ENCODE measurements around the gene ZW10. TPM values are rescaled to one million over a fixed set of nuclear protein-coding genes. Genes with fewer than 3 reads are reported as not detected.

ZW10 gene
- polyA plus RNA-seq, 1 experiment, result 14.9 TPM

GRCh38 chr11:113689768-113690618, 83.5 kb downstream of the ZW10 start:
- Histone ChIP-seq H3K27me3 (ENCODE audit: control insufficient read depth, insufficient read depth, low read length) (no peaks in the 10 kb centered on the region), H3K27ac (ENCODE audit: low read depth, low read length) (no peak overlapping the region), H3K9me3 (ENCODE audit: control insufficient read depth, insufficient read depth, low read length) (no peaks in the 10 kb centered on the region; the same call in 1 of the 2 replicates), H3K4me3 (ENCODE audit: low read depth, low read length) (no peak overlapping the region)
- ChIA-PET CTCF (interaction anchor here (1.1 kb wide), 1 partner anchor 158 kb away, joined by 3 read pairs; no protein-coding TSS in a partner anchor), POLR2A (no interaction called here)
- no peak for TF ChIP-seq CTCF (IDR thresholded peaks at IDR 0.05; ENCODE audit: low read depth, low read length)
- DNase-seq (ENCODE audit: low read depth, low spot score), result no peak

- CTCF ChIA-PET, result no interaction called here
- no peak overlapping the region for H3K4me3 ChIP-seq (ENCODE audit: low read depth, low read length)
- no peaks in the 10 kb centered on the region; the same call in 1 of the 2 replicates for H3K9me3 ChIP-seq (ENCODE audit: control insufficient read depth, insufficient read depth, low read length)
- H3K27me3 ChIP-seq (ENCODE audit: control insufficient read depth, insufficient read depth, low read length), result peaks cover 3% of the 10 kb centered on the region
- DNase-seq (ENCODE audit: low read depth, low spot score), result no peak
- no peak for TF ChIP-seq CTCF (IDR thresholded peaks at IDR 0.05; ENCODE audit: low read depth, low read length)
- no peak overlapping the region for H3K27ac ChIP-seq (ENCODE audit: low read depth, low read length)
- POLR2A ChIA-PET, result interaction anchor here (0.8 kb wide), 1 partner anchor 198 kb away, joined by 5 read pairs; no protein-coding TSS in a partner anchor
Observed at GRCh38 chr11:113685654-113686359, 87.7 kb downstream of the ZW10 start.

GRCh38 chr11:113684496-113684895, 89.0 kb downstream of the ZW10 start:
- POLR2A ChIA-PET, result no interaction called here
- CTCF ChIA-PET, result no interaction called here

GRCh38 chr11:113683481-113684046, 89.9 kb downstream of the ZW10 start:
- Histone ChIP-seq H3K9me3 (ENCODE audit: control insufficient read depth, insufficient read depth, low read length) (no peaks in the 10 kb centered on the region), H3K27ac (ENCODE audit: low read depth, low read length) (no peak overlapping the region), H3K4me3 (ENCODE audit: low read depth, low read length) (no peak overlapping the region), H3K27me3 (ENCODE audit: control insufficient read depth, insufficient read depth, low read length) (peaks cover 5% of the 10 kb centered on the region)
- TF ChIP-seq CTCF (IDR thresholded peaks at IDR 0.05; ENCODE audit: low read depth, low read length), result no peak
- POLR2A ChIA-PET, result no interaction called here
- DNase-seq (ENCODE audit: low read depth, low spot score), result no peak
- CTCF ChIA-PET, result no interaction called here

More at GRCh38 chr11:113684496-113684895, 89.0 kb downstream of the ZW10 start:
- Histone ChIP-seq H3K27ac (ENCODE audit: low read depth, low read length) (no peak overlapping the region), H3K4me3 (ENCODE audit: low read depth, low read length) (no peak overlapping the region), H3K9me3 (ENCODE audit: control insufficient read depth, insufficient read depth, low read length) (no peaks in the 10 kb centered on the region), H3K27me3 (ENCODE audit: control insufficient read depth, insufficient read depth, low read length) (peaks cover 3% of the 10 kb centered on the region)
- TF ChIP-seq CTCF (IDR thresholded peaks at IDR 0.05; ENCODE audit: low read depth, low read length), result no peak
- no peak for DNase-seq (ENCODE audit: low read depth, low spot score)

Small RNA genes lying within 50 kb of the gene (small RNA-seq; reads per million reads assigned to genes)
- gene LRRC37A13P (ENCODE audit: insufficient read length, low read depth) (not detected), gene RPS29P19 (ENCODE audit: insufficient read length, low read depth) (not detected)

Other genes starting within 250 kb of the ZW10 start
- gene TMPRSS5, start 67.4 kb downstream of the ZW10 start, polyA plus RNA-seq (2011; rRNA removed), result 0.04 TPM in 1 of 2 replicates, not detected in the other
- not detected in 2 replicates for gene CLDN25, start 6.1 kb upstream of the ZW10 start, polyA plus RNA-seq (2011; rRNA removed)
- 35.6 and 38.7 TPM in 2 replicates for gene USP28, start 101.9 kb upstream of the ZW10 start, polyA plus RNA-seq (2011; rRNA removed)
- gene HTR3B, start 131.1 kb upstream of the ZW10 start, polyA plus RNA-seq (2011; rRNA removed), result not detected in 2 replicates
- gene HTR3A, start 201.4 kb upstream of the ZW10 start, polyA plus RNA-seq (2011; rRNA removed), result not detected in 2 replicates

All from AG04450 (cell line).